Astrocyte of the spinal cord (primary cell): ENCODE measurements around the gene MRPL33.

Source experiments
- DNase-seq: peaks from one replicate; pipeline ENCODE4 v3.0.0; 2011; ENCODE audit warnings: low read depth, low spot score
- H3K4me3 ChIP-seq: 2 replicates; pipeline ENCODE4 v1.5.1; 2011; ENCODE audit warnings: low read depth, mild to moderate bottlenecking, low read length, moderate library complexity
- CTCF ChIP-seq: IDR thresholded peaks from 2 replicates; pipeline ENCODE4 v1.5.1; 2012; ENCODE audit warnings: low read depth, mild to moderate bottlenecking, low read length, inconsistent platforms
- in situ Hi-C: cut with HindIII; loops from 2 replicates; pipeline ENCODE4 v1.10.0; 2017; ENCODE audit warnings: low sequenced_read_pairs

MRPL33 gene

GRCh38 chr2:27728081-27728858, 43.2 kb upstream of the MRPL33 start:
- no peak for TF ChIP-seq CTCF
- in situ Hi-C loops = no loop called here
- DNase-seq = no peak
- H3K4me3 ChIP-seq = no peak overlapping the region

- TF ChIP-seq CTCF = no peak
- in situ Hi-C loops = no loop called here
- H3K4me3 ChIP-seq = no peak overlapping the region
- no peak for DNase-seq
Observed at GRCh38 chr2:27729198-27729597, 42.3 kb upstream of the MRPL33 start.

GRCh38 chr2:27729614-27730013, 41.9 kb upstream of the MRPL33 start:
- no peak overlapping the region for H3K4me3 ChIP-seq

GRCh38 chr2:27730261-27730662, 41.3 kb upstream of the MRPL33 start:
- DNase-seq = no peak
- in situ Hi-C loops = no loop called here
- TF ChIP-seq CTCF = no peak
- no peak overlapping the region for H3K4me3 ChIP-seq

More at GRCh38 chr2:27729614-27730013, 41.9 kb upstream of the MRPL33 start:
- no peak for TF ChIP-seq CTCF
- in situ Hi-C loops = no loop called here
- DNase-seq = no peak

- DNase-seq = no peak
- no peak for TF ChIP-seq CTCF
- in situ Hi-C loops = no loop called here
- H3K4me3 ChIP-seq = no peak overlapping the region
Observed at GRCh38 chr2:27730980-27731691, 40.4 kb upstream of the MRPL33 start.

GRCh38 chr2:27734305-27734704, 37.2 kb upstream of the MRPL33 start:
- TF ChIP-seq CTCF = no peak
- DNase-seq = no peak
- no peak overlapping the region for H3K4me3 ChIP-seq
- in situ Hi-C loops = no loop called here
